Measurements from ENCODE around the gene C16orf92.

DNA sequence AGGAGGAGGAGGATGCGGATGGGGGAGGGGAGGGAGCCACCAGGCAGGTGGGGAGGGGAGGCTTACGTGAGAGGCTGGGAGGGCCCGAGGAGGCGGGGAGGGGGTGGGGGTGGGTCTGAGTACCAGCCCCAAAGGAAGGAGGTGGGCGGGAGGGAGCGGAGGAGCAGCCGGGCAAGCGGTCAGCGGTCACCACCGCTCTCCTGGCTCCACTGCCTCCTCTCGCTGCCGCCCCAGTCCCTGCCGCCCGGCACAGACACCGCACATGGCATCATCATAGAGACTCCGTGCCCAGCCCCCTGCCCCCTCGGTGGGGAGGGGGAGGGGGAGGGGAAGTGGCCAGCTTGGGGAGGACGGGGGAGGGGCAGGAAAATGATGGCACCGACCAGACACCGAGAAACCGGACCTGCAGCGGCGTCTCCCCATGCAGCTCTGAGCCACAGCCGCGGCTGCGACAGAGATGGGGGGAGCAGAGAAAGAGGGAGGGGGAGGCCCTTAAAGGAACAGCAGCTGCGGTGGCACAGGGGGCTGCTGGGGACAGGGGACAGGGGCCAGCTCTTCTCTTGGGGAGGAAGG is 7.9 kb downstream of the C16orf92 start, which contains the start of gene TLCD3B:
- TF ChIP-seq, protein P1, sequence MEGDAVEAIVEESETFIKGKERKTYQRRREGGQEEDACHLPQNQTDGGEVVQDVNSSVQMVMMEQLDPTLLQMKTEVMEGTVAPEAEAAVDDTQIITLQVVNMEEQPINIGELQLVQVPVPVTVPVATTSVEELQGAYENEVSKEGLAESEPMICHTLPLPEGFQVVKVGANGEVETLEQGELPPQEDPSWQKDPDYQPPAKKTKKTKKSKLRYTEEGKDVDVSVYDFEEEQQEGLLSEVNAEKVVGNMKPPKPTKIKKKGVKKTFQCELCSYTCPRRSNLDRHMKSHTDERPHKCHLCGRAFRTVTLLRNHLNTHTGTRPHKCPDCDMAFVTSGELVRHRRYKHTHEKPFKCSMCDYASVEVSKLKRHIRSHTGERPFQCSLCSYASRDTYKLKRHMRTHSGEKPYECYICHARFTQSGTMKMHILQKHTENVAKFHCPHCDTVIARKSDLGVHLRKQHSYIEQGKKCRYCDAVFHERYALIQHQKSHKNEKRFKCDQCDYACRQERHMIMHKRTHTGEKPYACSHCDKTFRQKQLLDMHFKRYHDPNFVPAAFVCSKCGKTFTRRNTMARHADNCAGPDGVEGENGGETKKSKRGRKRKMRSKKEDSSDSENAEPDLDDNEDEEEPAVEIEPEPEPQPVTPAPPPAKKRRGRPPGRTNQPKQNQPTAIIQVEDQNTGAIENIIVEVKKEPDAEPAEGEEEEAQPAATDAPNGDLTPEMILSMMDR (IDR thresholded peaks at IDR 0.05), result no peak
- TF ChIP-seq ZFX (IDR thresholded peaks at IDR 0.05; ENCODE audit: borderline replicate concordance), result no peak
